ENCODE data around the gene FOXL3.

FOXL3 gene

GRCh38 chr7:304574-305409, 14.8 kb downstream of the FOXL3 start:
- no peak for DNase-seq

GRCh38 chr7:305410-306151, 15.6 kb downstream of the FOXL3 start:
- DNase-seq, result no peak

- no peak for DNase-seq
These were observed 18.0 kb downstream of the FOXL3 start for GRCh38 chr7:307970-308369.

GRCh38 chr7:309586-310228, 19.7 kb downstream of the FOXL3 start:
- DNase-seq, result no peak

GRCh38 chr7:311131-311680, 21.2 kb downstream of the FOXL3 start:
- no peak for DNase-seq

- DNase-seq, result no peak
These were observed 21.8 kb downstream of the FOXL3 start for GRCh38 chr7:311796-312195.

GRCh38 chr7:312424-312823, 22.5 kb downstream of the FOXL3 start:
- no peak for DNase-seq

GRCh38 chr7:314853-315252, 24.9 kb downstream of the FOXL3 start:
- no peak for DNase-seq

GRCh38 chr7:315516-316265, 25.7 kb downstream of the FOXL3 start:
- DNase-seq, result no peak

GRCh38 chr7:317643-318405, 27.9 kb downstream of the FOXL3 start:
- no peak for DNase-seq

GRCh38 chr7:318476-318875, 28.5 kb downstream of the FOXL3 start:
- DNase-seq, result no peak

- no peak for DNase-seq
These were observed 29.1 kb downstream of the FOXL3 start for GRCh38 chr7:318878-319661.

- no peak for DNase-seq
These were observed 30.3 kb downstream of the FOXL3 start for GRCh38 chr7:320297-320696.

GRCh38 chr7:322111-322671, 32.2 kb downstream of the FOXL3 start:
- peak; percentile 86 for DNase-seq

- no peak for DNase-seq
These were observed 32.7 kb downstream of the FOXL3 start for GRCh38 chr7:322708-323111.

- DNase-seq, result no peak
These were observed 33.4 kb downstream of the FOXL3 start for GRCh38 chr7:323410-323809.

GRCh38 chr7:324011-324410, 34.0 kb downstream of the FOXL3 start:
- no peak for DNase-seq

GRCh38 chr7:325051-325798, 35.3 kb downstream of the FOXL3 start:
- DNase-seq, result no peak

GRCh38 chr7:325811-326210, 35.8 kb downstream of the FOXL3 start:
- DNase-seq, result no peak

- DNase-seq, result no peak
These were observed 36.3 kb downstream of the FOXL3 start for GRCh38 chr7:326273-326672.

Measured in stimulated activated CD4-positive, alpha-beta T cell treated with anti-CD3 and anti-CD28 coated beads, Interleukin-15, amount 100 ng/mL, for 24 hours (primary cell).